Psoas muscle (tissue), 8 donors: ENCODE data around the gene KRTAP10-1. TPM values are rescaled to one million over a fixed set of nuclear protein-coding genes. Genes with fewer than 3 reads are reported as not detected.

Experiments
- ATAC-seq, 4 donors: fragments of 200-7000 bp; cut with Tn5 transposase; one replicate each; pipeline ENCODE4 v1.9.1; 2020; ENCODE audit warnings: moderate library complexity in 3 of 4, mild to moderate bottlenecking in 2 of 4
- DNase-seq, 2 donors: peaks; one replicate each; pipeline ENCODE4 v3.0.0-alpha.2; 2020
- H3K27ac ChIP-seq: fragments of 200-600 bp; one replicate; pipeline ENCODE4 v1.8.0; 2022
- H3K27me3 ChIP-seq, 3 donors: fragments of 200-600 bp in 1 of 3; one replicate each; pipeline versions ENCODE4 v1.6.1 to v1.8.0; 2013 to 2022; ENCODE audit warnings: low read length in 2 of 3, mild to moderate bottlenecking in 2 of 3, moderate library complexity in 1 of 3; ENCODE audit not compliant: insufficient read depth in 3 of 3
- H3K36me3 ChIP-seq, 2 donors: fragments of 200-600 bp in 1 of 2; one replicate each; pipeline versions ENCODE4 v1.6.1 to v1.8.0; 2013 to 2022; ENCODE audit warnings: low read depth in 1 of 2, mild to moderate bottlenecking in 1 of 2, moderate library complexity in 1 of 2; ENCODE audit not compliant: insufficient read depth in 1 of 2
- H3K4me1 ChIP-seq: fragments of 200-600 bp; one replicate; pipeline ENCODE4 v1.8.0; 2022
- H3K4me3 ChIP-seq: fragments of 200-600 bp; one replicate; pipeline ENCODE4 v1.8.0; 2022; ENCODE audit warnings: mild to moderate bottlenecking
- H3K9me3 ChIP-seq: fragments of 200-600 bp; one replicate; pipeline ENCODE4 v1.8.0; 2022
- CTCF ChIP-seq: fragments of 200-600 bp; IDR thresholded peaks from one replicate; pipeline ENCODE4 v1.8.0; 2022; ENCODE audit warnings: antibody characterized with exemption
- WGBS, 3 donors: extraction: QIAGEN DNeasy Blood & Tissue Kit; methylation state at CpG; one replicate each; pipeline versions ENCODE4 v1.1.6 to v1.1.7; 2013; 5-methylcytosine and 5-hydroxymethylcytosine counted together
- intact Hi-C, 2 donors: fragments of 100-400 bp; cut with DNase I; formaldehyde crosslinking; loops; one replicate each; pipeline versions ENCODE4 v1.11.0 to v1.14.2; 2022
- polyA plus RNA-seq, 3 donors: library from polyadenylated mRNA; stranded (reverse); fragments of 200-250 nt; gene quantifications; one replicate each; pipeline ENCODE4 v1.2.3, GENCODE V29; 2013
- total RNA-seq, 4 donors: library from RNA; stranded (reverse); fragmentation: NEBNext Ultra II Directional in 2 of 4; extraction: Animal tissue kit (Norgen Biotek cat#: 25700) in 2 of 4; gene quantifications; one replicate each; pipeline versions ENCODE4 v1.2.1 to v1.2.4, GENCODE V29; 2021 to 2023
- donor health status: healthy with polysubstance abuse.
- donor health status: DM: no; HTN: no; CAD: no; lungs with moderate emphysema.
- donor health status: Bipolar disorder and iron deficiency.
- donor health status: healthy.
- donor health status: DM: yes; HTN: yes; CAD: no.
- donor health status: DM: no; HTN: no; CAD: no.
- donor health status: DM: no; HTN: no; CAD: no.
- donor health status: DM: yes; HTN: yes; CAD: no.

Gene KRTAP10-1
- total and polyA plus RNA-seq, 7 donors = not detected

GRCh38 chr21:44494956-44495355 is 45.0 kb downstream of the KRTAP10-1 start:
- Histone ChIP-seq H3K27me3 (peaks cover 0 to 51% (median 15%) of the 10 kb centered on the region in 3 donors), H3K4me3 (no peak overlapping the region), H3K9me3 (no peaks in the 10 kb centered on the region), H3K27ac (no peak overlapping the region), H3K4me1 (no peaks in the 10 kb centered on the region), H3K36me3 (no peaks in the 10 kb centered on the region)
- DNase-seq (no peak), ATAC-seq (no peak)
- intact Hi-C loops = no loop called here
- no peak for TF ChIP-seq CTCF
- WGBS, 3 donors = 73 to 77% (median 74%) methylated on average over 13 of the region's 13 CpGs

DNA sequence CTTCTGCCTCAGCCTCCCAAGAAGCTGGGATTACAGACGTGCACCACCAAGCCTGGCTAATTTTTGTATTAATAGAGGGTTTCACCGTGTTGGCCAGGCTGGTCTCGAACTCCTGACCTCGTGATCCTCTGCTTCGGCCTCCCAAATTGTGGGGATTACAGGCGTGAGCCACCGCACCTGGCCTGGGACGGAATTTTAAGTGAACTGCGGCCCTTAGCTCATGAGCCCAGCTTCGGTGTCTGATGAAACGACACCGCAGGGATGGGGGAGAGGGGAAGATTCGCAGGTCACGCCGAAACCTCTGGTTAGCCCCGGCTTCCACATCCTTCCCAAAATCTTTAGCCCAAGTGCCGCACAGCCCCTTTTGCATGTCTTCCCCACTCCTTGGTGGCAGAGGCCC is 45.6 kb downstream of the KRTAP10-1 start:
- no peak overlapping the region for H3K27ac ChIP-seq
- intact Hi-C loops = no loop called here
- H3K4me3 ChIP-seq = no peak overlapping the region
- DNase-seq = peak in 1 of 2 donors; percentile 29
- ATAC-seq = no peak
- peaks cover 0 to 46% (median 15%) of the 10 kb centered on the region in 3 donors for H3K27me3 ChIP-seq
- no peaks in the 10 kb centered on the region for H3K4me1 ChIP-seq
- no peaks in the 10 kb centered on the region for H3K9me3 ChIP-seq
- 89 to 93% (median 93%) methylated on average over 17 of the region's 17 CpGs for WGBS, 3 donors
- no peak for TF ChIP-seq CTCF
- H3K36me3 ChIP-seq = no peaks in the 10 kb centered on the region

GRCh38 chr21:44492567-44493385 is 47.2 kb downstream of the KRTAP10-1 start:
- TF ChIP-seq CTCF = no peak
- Histone ChIP-seq H3K36me3 (no peaks in the 10 kb centered on the region), H3K4me3 (no peak overlapping the region), H3K9me3 (no peaks in the 10 kb centered on the region), H3K4me1 (no peaks in the 10 kb centered on the region), H3K27ac (no peak overlapping the region), H3K27me3 (peaks cover 0 to 30% (median 12%) of the 10 kb centered on the region in 3 donors)
- ATAC-seq (no peak), DNase-seq (peak in 1 of 2 donors; percentile 14)
- intact Hi-C loops = no loop called here
- 85 to 88% (median 87%) methylated on average over 9 of the region's 9 CpGs for WGBS, 3 donors

- Histone ChIP-seq H3K4me1 (no peaks in the 10 kb centered on the region), H3K36me3 (no peaks in the 10 kb centered on the region), H3K27ac (no peak overlapping the region), H3K27me3 (peaks cover 0 to 16% (median 9%) of the 10 kb centered on the region in 3 donors), H3K4me3 (no peak overlapping the region), H3K9me3 (no peaks in the 10 kb centered on the region)
- WGBS, 3 donors = 80 to 85% (median 80%) methylated on average over 9 of the region's 9 CpGs
- DNase-seq = no peak
- intact Hi-C loops = no loop called here
- no peak for ATAC-seq
- no peak for TF ChIP-seq CTCF
These were observed 49.2 kb downstream of the KRTAP10-1 start for GRCh38 chr21:44490816-44491215.
